SK-N-MC (cell line): Measurements from ENCODE around the gene SH3PXD2A.

Source experiments
- EZH2 ChIP-seq: fragments of 200-600 bp; sonication (generic); IDR thresholded peaks from one replicate; pipeline ENCODE4 v1.6.1; 2017; ENCODE audit warnings: antibody characterized with exemption
- FOXP2 ChIP-seq: optimal IDR thresholded peaks from 2 replicates; pipeline ENCODE3; 2011; ENCODE audit warnings: mild to moderate bottlenecking, moderate library complexity; ENCODE audit not compliant: insufficient read depth; ENCODE audit errors: extremely low read length, control extremely low read depth
- POLR2AphosphoS5 ChIP-seq: IDR thresholded peaks from 2 replicates; pipeline ENCODE4 v1.6.1; 2012; ENCODE audit warnings: mild to moderate bottlenecking, low read depth, low read length, borderline replicate concordance

DNA sequence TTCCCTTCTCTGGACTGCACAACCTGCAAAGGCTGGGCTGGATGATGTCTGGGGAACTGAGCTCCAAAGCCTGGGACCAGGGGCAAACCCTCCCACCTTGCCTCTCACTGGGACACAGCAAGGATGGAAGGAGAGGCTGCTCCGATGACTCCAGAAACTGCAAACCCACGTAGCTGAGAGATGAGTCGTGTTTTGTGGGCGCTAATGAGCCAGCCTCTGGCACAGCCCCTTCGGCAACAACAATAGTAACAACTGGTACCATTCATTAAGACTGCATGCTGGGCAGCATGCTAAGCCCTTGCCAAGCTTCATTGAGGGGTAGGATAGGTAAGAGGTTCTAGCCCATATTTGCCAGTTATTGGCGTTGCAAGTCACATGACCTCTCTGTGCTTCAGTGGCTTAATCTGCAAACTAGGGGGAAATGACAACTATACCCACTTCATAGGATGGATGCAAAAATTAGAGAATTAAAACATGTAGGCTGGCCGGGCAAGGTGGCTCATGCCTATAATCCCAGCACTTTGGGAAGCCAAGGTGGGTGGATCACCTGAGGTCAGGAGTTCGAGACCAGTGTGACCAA is 145.9 kb downstream of the SH3PXD2A start:
- TF ChIP-seq FOXP2 (no peak), POLR2AphosphoS5 (no peak), EZH2 (no peak)
